PC-3 (cell line): ENCODE results near the gene PLXNA2. TPM values are rescaled to one million over a fixed set of nuclear protein-coding genes. Genes with fewer than 3 reads are reported as not detected.

ENCODE experiments used
- ATAC-seq: fragments of 200-7000 bp; cut with Tn5 transposase; 2 replicates; pipeline ENCODE4 v1.9.1; 2020; ENCODE audit warnings: mild to moderate bottlenecking, moderate library complexity
- BruUV-seq: library from RNA; stranded (reverse); fragments of 400-500 nt; replicated peaks from 2 replicates; lab custom pipeline; 2021; lab: Mats Ljungman, UMichigan
- CTCF ChIA-PET: fragments of 300-600 bp; sonication (Branson Sonifier 250); formaldehyde crosslinking; loops from one replicate; lab custom pipeline; 2022; ENCODE audit warnings: antibody characterized with exemption; lab: Charles Lee
- POLR2A ChIA-PET: fragments of 300-600 bp; sonication (Branson Sonifier 250); formaldehyde crosslinking; loops from one replicate; lab custom pipeline; 2022; ENCODE audit warnings: antibody characterized with exemption; ENCODE audit not compliant: unreplicated experiment; lab: Charles Lee
- DNase-seq: peaks from one replicate; pipeline ENCODE4 v3.0.0-alpha.2; 2015
- H2AFZ ChIP-seq: fragments of 300-600 bp; sonication (generic); 2 replicates; pipeline ENCODE4 v1.6.0; 2016; ENCODE audit warnings: antibody characterized with exemption, low read length
- H3F3A ChIP-seq: fragments of 300-600 bp; sonication (generic); one replicate; pipeline ENCODE4 v1.6.0; 2017; ENCODE audit warnings: antibody characterized with exemption, low read length, control low read depth, mild to moderate bottlenecking; ENCODE audit not compliant: unreplicated experiment
- H3K27ac ChIP-seq: fragments of 300-600 bp; sonication (generic); 2 replicates; pipeline ENCODE4 v1.5.1; 2016; ENCODE audit warnings: mild to moderate bottlenecking, low read length
- H3K27me3 ChIP-seq: fragments of 300-600 bp; sonication (generic); 2 replicates; pipeline ENCODE4 v1.6.1; 2016; ENCODE audit warnings: low read length, mixed read lengths
- H3K36me3 ChIP-seq: fragments of 300-600 bp; sonication (generic); 2 replicates; pipeline ENCODE4 v1.6.1; 2016; ENCODE audit warnings: low read depth, mixed run types, low read length, mixed read lengths
- H3K4me1 ChIP-seq: fragments of 300-600 bp; sonication (generic); 2 replicates; pipeline ENCODE4 v1.5.1; 2016; ENCODE audit warnings: low read length; ENCODE audit not compliant: insufficient read depth
- H3K4me2 ChIP-seq: fragments of 300-600 bp; sonication (generic); 2 replicates; pipeline ENCODE4 v1.6.0; 2016; ENCODE audit warnings: low read length
- H3K4me3 ChIP-seq: fragments of 300-600 bp; sonication (generic); 2 replicates; pipeline ENCODE4 v1.5.1; 2016; ENCODE audit warnings: mild to moderate bottlenecking, low read length, mixed read lengths
- H3K79me2 ChIP-seq: fragments of 300-600 bp; sonication (generic); 2 replicates; pipeline ENCODE4 v1.6.1; 2017; ENCODE audit warnings: low read length, mixed read lengths
- H3K9ac ChIP-seq: fragments of 300-600 bp; sonication (generic); 2 replicates; pipeline ENCODE4 v1.6.0; 2016; ENCODE audit warnings: mild to moderate bottlenecking, low read length
- H3K9me2 ChIP-seq: fragments of 300-600 bp; sonication (generic); replicated peaks from 2 replicates; pipeline ENCODE4 v1.6.1; 2016; ENCODE audit warnings: mixed run types, low read length, mixed read lengths
- H3K9me3 ChIP-seq: fragments of 300-600 bp; sonication (generic); 2 replicates; pipeline ENCODE4 v1.6.1; 2016; ENCODE audit warnings: low read length, mixed read lengths
- H4K20me1 ChIP-seq: fragments of 300-600 bp; sonication (generic); 2 replicates; pipeline ENCODE4 v1.6.1; 2016; ENCODE audit warnings: low read length, mixed read lengths
- CTCF ChIP-seq: fragments of 300-600 bp; sonication (generic); conservative IDR thresholded peaks from 2 replicates; pipeline ENCODE4 v1.5.1; 2017; ENCODE audit warnings: antibody characterized with exemption, low read depth, mild to moderate bottlenecking, low read length
- EZH2 ChIP-seq: fragments of 300-600 bp; sonication (generic); IDR thresholded peaks from one replicate; pipeline ENCODE4 v1.6.1; 2017; ENCODE audit warnings: antibody characterized with exemption, mild to moderate bottlenecking, low read length; ENCODE audit not compliant: unreplicated experiment
- EZH2phosphoT487 ChIP-seq: fragments of 300-600 bp; sonication (generic); IDR thresholded peaks from 2 replicates; pipeline ENCODE4 v1.6.1; 2018; ENCODE audit warnings: mild to moderate bottlenecking, antibody characterized with exemption, low read length, borderline replicate concordance
- intact Hi-C: fragments of 100-400 bp; cut with micrococcal nuclease; formaldehyde crosslinking; loops from 2 replicates; pipeline ENCODE4 v1.9.0; 2023
- total RNA-seq: library from RNA; depleted of rRNA; stranded (reverse); fragments of >200 nt; gene quantifications from 2 replicates; pipeline ENCODE4 v1.2.3, GENCODE V29; 2014

Gene PLXNA2
- total RNA-seq, 1 experiment from 2014 or later = 16.2 TPM

GRCh38 chr1:208127284-208127683, 116.9 kb downstream of the PLXNA2 start:
- H3K9me3 ChIP-seq = no peaks in the 10 kb centered on the region
- no peak overlapping the region for H3K27ac ChIP-seq
- intact Hi-C loops = no loop called here
- H3K4me3 ChIP-seq = no peak overlapping the region
- no peaks in the 10 kb centered on the region for H3F3A ChIP-seq
- ChIA-PET CTCF (interaction anchor here (0.6 kb wide), 1 partner anchor 328 kb away, joined by 3 read pairs; no protein-coding TSS in a partner anchor), POLR2A (no interaction called here)
- TF ChIP-seq EZH2 = no peak
- TF ChIP-seq EZH2phosphoT487 = no peak
- no peak for TF ChIP-seq CTCF
- peaks cover 6% of the 10 kb centered on the region for H3K4me1 ChIP-seq
- no peaks in the 10 kb centered on the region for H3K79me2 ChIP-seq
- H3K4me2 ChIP-seq = no peak overlapping the region
- H3K9me2 ChIP-seq = no peaks in the 10 kb centered on the region
- H4K20me1 ChIP-seq = no peaks in the 10 kb centered on the region
- ATAC-seq (no peak), DNase-seq (no peak)
- BruUV-seq = no TSS peak
- no peaks in the 10 kb centered on the region for H3K27me3 ChIP-seq
- no peak overlapping the region for H2AFZ ChIP-seq
- no peak overlapping the region for H3K9ac ChIP-seq
- H3K36me3 ChIP-seq = no peaks in the 10 kb centered on the region

GRCh38 chr1:208126108-208126507, 118.1 kb downstream of the PLXNA2 start:
- BruUV-seq = no TSS peak
- no peak overlapping the region for H3K4me2 ChIP-seq
- no peaks in the 10 kb centered on the region for H3K36me3 ChIP-seq
- no peak overlapping the region for H3K27ac ChIP-seq
- no peaks in the 10 kb centered on the region for H3K4me1 ChIP-seq
- H3K9me2 ChIP-seq = no peaks in the 10 kb centered on the region
- no peak for TF ChIP-seq CTCF
- TF ChIP-seq EZH2phosphoT487 = no peak
- TF ChIP-seq EZH2 = no peak
- DNase-seq = no peak
- H3K9ac ChIP-seq = no peak overlapping the region
- H3K27me3 ChIP-seq = no peaks in the 10 kb centered on the region
- no peaks in the 10 kb centered on the region for H3F3A ChIP-seq
- H3K79me2 ChIP-seq = no peaks in the 10 kb centered on the region
- H3K4me3 ChIP-seq = no peak overlapping the region
- ChIA-PET CTCF (no interaction called here), POLR2A (no interaction called here)
- no peak overlapping the region for H2AFZ ChIP-seq
- H3K9me3 ChIP-seq = no peaks in the 10 kb centered on the region
- H4K20me1 ChIP-seq = no peaks in the 10 kb centered on the region
- intact Hi-C loops = no loop called here
- ATAC-seq = no peak

GRCh38 chr1:208122612-208123358, 121.4 kb downstream of the PLXNA2 start:
- no peaks in the 10 kb centered on the region for H3K79me2 ChIP-seq
- intact Hi-C loops = no loop called here
- H3K27me3 ChIP-seq = no peaks in the 10 kb centered on the region
- H4K20me1 ChIP-seq = no peaks in the 10 kb centered on the region
- no peak overlapping the region for H3K4me3 ChIP-seq
- no peaks in the 10 kb centered on the region for H3K9me3 ChIP-seq
- ChIA-PET POLR2A (no interaction called here), CTCF (no interaction called here)
- BruUV-seq = no TSS peak
- ATAC-seq = no peak
- H2AFZ ChIP-seq = no peak overlapping the region
- peaks cover 16% of the 10 kb centered on the region for H3K4me1 ChIP-seq
- no peaks in the 10 kb centered on the region for H3K9me2 ChIP-seq
- no peak for TF ChIP-seq CTCF
- TF ChIP-seq EZH2 = no peak
- no peak for TF ChIP-seq EZH2phosphoT487
- H3K27ac ChIP-seq = no peak overlapping the region
- no peaks in the 10 kb centered on the region for H3K36me3 ChIP-seq
- no peak overlapping the region for H3K4me2 ChIP-seq
- no peaks in the 10 kb centered on the region for H3F3A ChIP-seq
- no peak overlapping the region for H3K9ac ChIP-seq
- DNase-seq = no peak
